DMS 273 (cell line): ENCODE data around the gene NDUFB1.

Source experiments
- DNase-seq: peaks from one replicate; lab custom pipeline; 2025; ENCODE audit not compliant: unreplicated experiment; lab: John Stamatoyannopoulos, UW

NDUFB1 gene

GRCh38 chr14:92121670-92122350, at the start of gene NDUFB1, which contains the start of gene CPSF2:
Gene NDUFB1, minus strand, starts transcription at chr14:92121706. Its CDS starts 4,069 bp downstream, at chr14:92117637.
Gene CPSF2, plus strand, starts transcription at chr14:92121969. Its CDS starts 9,016 bp downstream, at chr14:92130985.
- peak; percentile 93 for DNase-seq

- DNase-seq: no peak
Measured at GRCh38 chr14:92164958-92165357, 43.5 kb upstream of the NDUFB1 start.

- DNase-seq: no peak
Measured at GRCh38 chr14:92161521-92161920, 40.0 kb upstream of the NDUFB1 start.

- no peak for DNase-seq
Measured at GRCh38 chr14:92160619-92161018, 39.1 kb upstream of the NDUFB1 start.

- no peak for DNase-seq
Measured at GRCh38 chr14:92154283-92154942, 32.9 kb upstream of the NDUFB1 start.

GRCh38 chr14:92153581-92153980, 32.1 kb upstream of the NDUFB1 start:
- DNase-seq: no peak

- no peak for DNase-seq
Measured at GRCh38 chr14:92144708-92145107, 23.2 kb upstream of the NDUFB1 start.

GRCh38 chr14:92143962-92144361, 22.5 kb upstream of the NDUFB1 start:
- DNase-seq: no peak

- no peak for DNase-seq
Measured at GRCh38 chr14:92143309-92143708, 21.8 kb upstream of the NDUFB1 start.

GRCh38 chr14:92135269-92135668, 13.8 kb upstream of the NDUFB1 start:
- DNase-seq: peak; percentile 56

- DNase-seq: no peak
Measured at GRCh38 chr14:92134456-92134855, 12.9 kb upstream of the NDUFB1 start.

- DNase-seq: peak; percentile 22
Measured at GRCh38 chr14:92122761-92123160, 1.3 kb upstream of the NDUFB1 start.

- DNase-seq: peak; percentile 73
Measured at GRCh38 chr14:92122351-92122677, 808 bp upstream of the NDUFB1 start.

- DNase-seq: peak; percentile 72
Measured at GRCh38 chr14:92121207-92121669, 268 bp downstream of the NDUFB1 start.

- DNase-seq: peak; percentile 14
Measured at GRCh38 chr14:92109490-92109889, 12.0 kb downstream of the NDUFB1 start.

GRCh38 chr14:92108345-92109254, 12.9 kb downstream of the NDUFB1 start:
- no peak for DNase-seq

- peak; percentile 99 for DNase-seq
Measured at GRCh38 chr14:92106143-92106926, 15.2 kb downstream of the NDUFB1 start, which contains the start of gene ATXN3. Gene ATXN3, minus strand, starts transcription at chr14:92106582. Its CDS starts 30 bp downstream, at chr14:92106552.

- peak; percentile 78 for DNase-seq
Measured at GRCh38 chr14:92105893-92106142, 15.7 kb downstream of the NDUFB1 start.

GRCh38 chr14:92105073-92105892, 16.2 kb downstream of the NDUFB1 start:
- DNase-seq: peak; percentile 65
